Measurements from ENCODE around the gene PEX3.
A peak's percentile ranks its signal among the peaks of the same experiment; 100 is the strongest.
"Not testable (repeated sequence)": the region's sequence is repeated elsewhere in the genome, so short reads cannot be mapped to it uniquely, and the experiment has no call there.

Gene PEX3

DNA sequence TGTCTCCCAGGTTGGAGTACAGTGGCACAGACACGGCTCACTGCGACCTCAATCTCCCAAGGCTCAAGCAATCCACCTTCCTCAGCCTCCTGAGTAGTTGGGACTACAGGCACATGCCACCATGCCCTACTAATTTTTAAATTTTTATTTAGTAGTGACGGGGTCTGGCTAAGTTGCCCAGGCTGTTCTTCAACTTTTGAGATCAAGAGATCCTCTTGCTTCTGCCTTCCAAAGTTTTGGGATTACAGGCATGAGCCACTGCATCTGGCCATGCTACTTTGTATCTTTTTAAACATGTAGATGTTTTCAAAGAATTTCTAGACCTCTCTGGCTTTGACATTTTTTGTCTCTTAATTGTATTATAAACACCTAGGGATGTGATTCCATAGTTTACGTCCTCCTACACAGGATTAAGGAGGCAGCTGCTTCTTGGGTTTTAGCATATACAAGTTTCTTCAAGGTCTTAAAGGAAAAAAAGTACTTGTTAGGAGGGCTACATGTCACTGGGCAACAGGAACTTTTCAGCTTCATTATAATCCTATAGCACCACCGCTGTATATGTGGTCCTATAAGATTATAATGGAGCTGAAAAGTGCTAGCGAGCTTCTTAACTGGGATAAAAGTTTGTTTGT lies 1.4 kb upstream of the PEX3 start:
- DNase-seq (ENCODE audit: low read depth): no peak

DNA sequence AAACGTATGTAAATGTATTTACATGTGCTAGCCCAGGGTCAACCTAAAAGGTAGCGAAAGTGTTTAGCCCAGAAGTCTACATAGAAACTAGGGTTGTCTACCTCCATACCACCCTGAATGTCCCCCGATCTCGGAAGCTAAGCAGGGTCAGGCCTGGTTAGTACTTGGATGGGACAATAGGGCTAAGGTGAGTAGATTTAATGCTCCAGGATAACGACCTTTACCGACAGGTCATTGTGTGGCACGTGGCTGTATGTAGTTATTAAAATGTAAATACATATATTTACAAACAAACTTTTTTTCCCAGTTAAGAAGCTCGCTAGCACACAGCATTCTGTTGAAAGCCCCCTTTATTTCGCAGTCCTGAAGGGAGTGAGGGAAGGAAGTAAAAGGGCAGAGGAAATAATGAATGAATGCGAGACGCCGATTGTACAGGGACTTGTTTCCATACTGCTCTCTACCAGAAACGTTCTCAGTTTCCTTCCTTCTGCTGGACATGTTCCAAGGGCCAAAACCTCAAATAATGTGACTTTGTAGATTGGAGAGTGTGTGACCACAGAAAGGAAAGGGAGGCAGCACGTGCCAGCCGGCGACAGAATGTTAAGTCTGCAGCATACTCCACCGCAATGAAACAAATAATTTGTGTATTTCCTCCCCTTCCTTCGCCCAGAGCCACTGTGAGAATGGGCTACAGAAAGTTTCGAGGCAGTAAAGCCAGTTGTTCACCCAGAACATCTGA lies 722 bp upstream of the PEX3 start:
- peak; percentile 6 for DNase-seq (ENCODE audit: low read depth)

DNA sequence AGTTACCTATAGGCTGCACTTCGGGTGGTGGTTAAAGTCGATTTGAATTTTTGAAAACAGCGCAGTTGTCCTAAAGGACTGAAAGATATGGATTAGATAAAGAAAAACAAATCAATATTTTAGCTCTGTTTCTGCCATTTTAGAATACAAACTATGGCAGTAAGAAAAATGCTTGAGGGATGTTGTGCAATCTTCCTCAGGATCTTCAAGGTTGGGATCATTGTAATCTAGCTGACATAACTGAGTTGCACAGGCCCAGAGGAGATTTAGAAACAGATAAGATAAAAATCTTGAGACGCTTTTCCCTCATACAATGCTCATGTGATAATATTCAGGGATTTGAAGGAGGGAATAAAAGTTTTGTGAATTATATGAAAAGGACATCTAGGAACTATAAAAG lies 926 bp downstream of the PEX3 start:
- DNase-seq (ENCODE audit: low read depth): no peak

DNA sequence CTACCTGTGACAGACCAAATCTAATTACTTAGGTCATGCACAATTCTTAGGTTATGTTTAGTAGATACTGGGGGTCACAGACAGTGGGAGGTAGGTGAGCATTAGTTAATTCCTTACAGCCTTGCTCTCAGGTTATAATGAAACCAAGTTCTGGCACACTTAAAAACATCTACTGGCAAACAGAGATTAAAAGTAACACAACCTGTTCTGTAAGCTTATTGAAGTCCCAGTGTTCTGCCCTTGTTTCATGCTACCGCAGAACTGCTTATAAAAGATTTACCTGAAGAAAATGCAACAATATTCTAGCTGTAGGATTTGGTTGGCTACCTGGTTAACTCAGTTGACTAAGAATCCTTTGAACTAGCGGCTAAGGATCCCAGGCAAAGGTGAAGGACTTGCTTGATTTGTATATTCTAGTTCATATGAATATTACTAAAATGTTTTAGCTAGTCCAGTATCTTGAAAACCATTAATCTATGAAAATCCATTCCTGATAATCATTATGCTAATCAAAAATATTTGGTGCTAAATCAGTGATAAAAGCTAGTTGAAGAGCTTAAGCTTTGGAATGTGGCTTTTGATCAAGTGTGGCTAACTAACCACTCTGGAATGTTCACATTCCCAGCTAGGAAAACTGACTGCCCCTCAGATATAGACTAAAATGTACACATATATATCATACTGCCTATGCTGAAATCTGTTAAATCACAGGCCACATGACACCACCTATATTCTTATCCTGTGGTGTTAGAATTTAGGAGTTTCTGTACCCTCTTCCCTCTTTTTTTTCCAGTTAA lies 7.2 kb downstream of the PEX3 start:
- DNase-seq (ENCODE audit: low read depth): no peak

DNA sequence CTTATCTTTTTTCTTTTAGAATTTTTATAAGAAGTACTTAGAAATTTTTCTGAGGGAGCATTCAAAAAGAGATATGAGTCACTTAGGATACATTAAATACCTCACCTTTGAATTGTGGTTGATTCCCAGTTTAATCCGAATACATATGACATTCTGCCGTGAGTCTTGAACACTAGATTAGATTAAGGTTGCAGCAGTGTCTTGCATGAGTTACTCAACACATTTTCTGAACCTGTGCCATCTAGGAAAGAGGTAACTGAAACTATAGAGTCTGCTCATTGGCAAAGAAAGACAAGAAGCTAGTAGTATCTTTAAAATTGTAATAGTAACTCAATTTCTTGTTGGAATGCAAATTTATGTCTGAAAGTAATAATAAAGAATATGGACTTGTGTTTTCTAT lies 14.9 kb downstream of the PEX3 start:
- no peak for DNase-seq (ENCODE audit: low read depth)

DNA sequence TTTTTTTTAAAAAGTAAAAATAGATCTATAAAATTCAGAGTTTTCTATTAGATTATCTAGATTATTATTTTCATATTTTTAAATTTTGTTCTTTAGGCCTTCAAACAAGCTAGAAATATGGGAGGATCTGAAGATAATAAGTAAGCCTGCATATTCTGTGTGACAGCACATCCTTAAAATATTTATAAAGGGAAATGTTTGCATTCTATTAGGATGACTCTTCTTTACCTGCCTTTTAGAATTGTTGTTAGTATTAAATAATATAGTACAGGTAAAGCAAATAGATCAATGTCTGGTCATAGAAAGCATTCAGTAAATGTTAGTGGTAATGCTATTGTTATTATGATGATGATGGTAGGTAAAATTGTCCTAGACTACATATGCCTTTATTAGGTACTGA lies 17.4 kb downstream of the PEX3 start:
- DNase-seq (ENCODE audit: low read depth): no peak

DNA sequence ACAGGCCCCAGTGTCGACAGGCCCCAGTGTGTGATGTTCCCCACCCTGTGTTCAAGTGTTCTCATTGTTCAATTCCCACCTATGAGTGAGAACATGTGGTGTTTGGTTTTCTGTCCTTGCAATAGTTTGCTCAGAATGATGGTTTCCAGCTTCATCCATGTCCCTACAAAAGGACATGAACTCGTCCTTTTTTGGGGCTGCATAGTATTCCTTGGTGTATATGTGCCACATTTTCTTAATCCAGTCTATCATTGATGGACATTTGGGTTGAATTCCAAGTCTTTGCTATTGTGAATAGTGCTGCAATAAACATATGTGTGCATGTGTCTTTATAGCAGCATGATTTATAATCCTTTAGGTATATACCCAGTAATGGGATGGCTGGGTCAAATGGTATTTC lies 18.2 kb downstream of the PEX3 start:
- not testable (repeated sequence) for DNase-seq (ENCODE audit: low read depth)

DNA sequence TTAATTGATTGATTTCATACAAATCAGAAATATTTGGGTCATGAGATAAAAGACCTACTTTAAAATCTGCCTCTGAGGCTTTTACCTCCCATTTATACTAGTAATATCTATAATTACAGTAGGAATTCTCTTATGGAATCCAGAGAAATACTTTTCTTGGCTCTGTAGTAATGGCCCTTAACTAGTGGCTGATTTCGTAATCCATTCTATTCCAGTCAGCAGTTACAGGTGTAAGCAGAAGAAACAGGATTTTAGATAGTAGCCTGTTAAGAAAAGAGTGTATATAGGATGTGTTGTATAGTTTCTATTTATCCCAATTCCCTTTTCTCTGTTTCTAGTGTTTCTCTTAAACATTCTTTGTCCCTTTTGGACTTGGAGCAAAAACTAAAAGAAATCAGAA lies 21.2 kb downstream of the PEX3 start:
- DNase-seq (ENCODE audit: low read depth): no peak

DNA sequence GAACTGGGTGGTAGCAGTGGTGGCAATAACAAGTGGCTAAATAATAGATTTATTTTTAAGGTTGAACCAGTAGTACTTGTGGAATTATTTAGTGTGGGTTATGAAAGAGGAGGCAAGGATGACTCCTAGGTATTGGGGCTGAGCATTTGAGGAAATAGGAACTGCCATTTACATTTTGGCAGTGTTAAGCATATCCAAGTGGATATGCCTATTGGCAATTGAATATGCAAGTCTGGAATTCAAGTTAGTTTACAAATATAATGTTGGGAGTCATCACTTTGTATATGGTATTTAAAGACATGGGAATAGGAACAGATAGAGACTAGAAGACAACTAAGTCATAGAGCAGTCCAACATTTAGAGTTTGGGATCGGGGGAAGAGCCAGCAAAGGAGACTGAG lies 25.9 kb downstream of the PEX3 start:
- DNase-seq (ENCODE audit: low read depth): no peak

DNA sequence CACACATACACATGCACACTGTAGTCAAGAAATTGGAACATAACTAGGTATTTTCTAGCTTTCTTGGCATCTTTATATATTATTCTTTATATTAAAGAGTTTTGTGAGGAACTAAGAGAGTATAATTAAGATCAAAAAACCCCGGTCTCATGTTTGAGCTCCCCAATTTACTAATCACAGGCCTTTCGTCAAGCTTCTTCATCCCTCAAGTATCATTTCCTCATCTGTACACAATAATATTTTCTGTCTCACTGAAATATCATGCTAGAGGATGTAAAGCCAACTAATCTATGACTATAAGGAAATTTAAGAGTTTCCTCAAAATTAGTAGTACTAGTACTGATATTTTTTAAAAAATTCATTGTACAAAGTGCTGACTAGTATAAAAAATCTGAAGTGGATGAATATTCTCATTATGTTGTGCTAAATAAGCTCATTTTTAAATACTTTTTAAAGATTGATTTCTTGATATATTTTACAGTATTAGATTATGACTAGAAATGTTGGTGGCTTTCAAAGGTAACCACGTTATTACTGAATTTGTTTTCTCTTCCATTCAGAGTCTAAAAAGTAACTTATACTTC lies 28.0 kb downstream of the PEX3 start:
- DNase-seq (ENCODE audit: low read depth): no peak

DNA sequence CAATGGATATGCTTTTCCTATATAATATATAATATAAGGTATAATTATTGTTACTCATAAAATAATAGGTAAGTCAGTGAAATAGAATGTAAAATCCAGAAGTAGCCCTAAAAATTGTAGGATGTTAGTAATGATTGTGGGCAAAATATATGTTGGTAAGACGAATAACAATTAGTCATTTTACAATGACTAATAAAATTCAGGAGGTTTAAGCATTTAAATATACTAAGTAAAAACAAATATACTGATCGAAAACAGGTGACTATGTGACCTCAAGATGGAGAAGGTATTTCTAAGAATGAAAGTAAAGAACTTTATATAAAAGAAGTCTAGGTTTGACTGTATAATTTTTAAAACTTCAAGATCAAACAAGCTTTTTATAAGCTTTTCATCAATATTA lies 32.0 kb downstream of the PEX3 start:
- no peak for DNase-seq (ENCODE audit: low read depth)

DNA sequence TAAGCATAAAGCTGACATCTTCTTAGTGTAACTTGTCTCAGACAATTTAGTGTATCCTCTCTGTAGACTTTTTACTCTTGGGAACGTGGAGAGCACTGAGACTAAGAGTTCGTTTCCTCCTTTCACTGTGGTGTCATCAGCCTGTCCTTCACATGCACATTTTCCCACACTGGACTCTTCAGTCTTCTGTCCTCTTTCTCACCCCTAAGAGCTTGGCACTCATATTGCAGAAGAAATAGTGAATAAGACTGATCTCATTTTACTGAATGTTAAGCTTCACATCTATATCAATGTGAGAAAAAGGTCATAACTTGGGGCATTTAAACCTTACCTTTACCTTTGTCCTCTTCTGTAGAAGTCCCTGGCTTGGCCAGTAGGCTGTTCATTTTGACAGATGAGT lies 35.4 kb downstream of the PEX3 start:
- DNase-seq (ENCODE audit: low read depth): no peak

DNA sequence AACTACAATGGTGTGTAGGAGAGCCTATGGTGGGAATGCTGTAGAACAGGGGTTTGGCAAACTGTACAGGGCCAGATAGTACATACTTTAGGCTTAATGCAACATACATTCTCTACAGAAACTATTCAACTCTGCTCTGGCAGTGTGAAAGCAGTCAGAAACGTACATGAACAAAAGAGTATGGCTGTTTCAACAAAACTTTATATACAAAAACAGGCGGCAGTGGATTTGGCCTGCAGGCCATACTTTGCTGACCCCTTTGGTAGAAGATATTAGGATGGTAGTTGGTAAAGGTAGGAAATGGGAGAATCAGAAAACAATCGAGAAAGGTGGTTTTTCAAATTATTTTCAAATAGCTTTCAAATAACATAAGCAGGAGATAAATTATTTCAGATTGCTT lies 36.1 kb downstream of the PEX3 start:
- no peak for DNase-seq (ENCODE audit: low read depth)

DNA sequence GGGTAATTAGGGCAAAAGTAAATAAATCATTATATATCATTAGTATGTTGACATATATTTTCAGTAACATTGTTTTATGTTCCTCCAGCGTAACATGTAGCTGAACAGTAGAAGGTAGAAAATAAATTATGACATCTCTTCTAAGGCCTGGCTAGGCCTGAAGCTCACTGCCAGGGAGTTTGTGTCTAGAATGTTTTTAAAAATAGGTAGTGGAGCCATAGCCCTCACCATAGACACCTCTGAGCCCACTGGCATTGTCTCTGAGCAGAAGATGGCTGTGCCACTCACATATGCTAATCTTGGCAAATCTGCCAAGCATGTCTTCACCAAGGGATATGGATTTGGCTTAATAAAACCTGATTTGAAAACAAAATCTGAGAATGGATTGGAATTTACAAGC lies 39.6 kb downstream of the PEX3 start:
- DNase-seq (ENCODE audit: low read depth): no peak

DNA sequence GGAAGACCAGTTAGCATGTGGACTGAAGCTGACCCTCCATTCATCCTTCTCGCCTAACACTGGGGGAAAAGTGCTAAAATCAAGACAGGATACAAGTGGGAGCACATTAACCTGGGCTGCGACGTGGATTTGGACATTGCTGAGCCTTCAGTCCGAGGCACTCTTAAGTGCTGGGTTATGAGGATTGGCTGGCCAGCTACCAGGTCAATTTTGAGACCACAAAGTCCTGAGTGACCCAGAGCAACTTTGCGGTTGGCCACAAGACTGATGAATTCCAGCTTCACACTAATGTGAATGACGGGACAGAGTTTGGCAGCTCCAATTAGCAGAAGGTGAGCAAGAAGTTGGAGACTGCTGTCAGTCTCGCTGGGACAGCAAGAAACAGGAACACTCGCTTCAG lies 40.2 kb downstream of the PEX3 start:
- DNase-seq (ENCODE audit: low read depth): no peak

DNA sequence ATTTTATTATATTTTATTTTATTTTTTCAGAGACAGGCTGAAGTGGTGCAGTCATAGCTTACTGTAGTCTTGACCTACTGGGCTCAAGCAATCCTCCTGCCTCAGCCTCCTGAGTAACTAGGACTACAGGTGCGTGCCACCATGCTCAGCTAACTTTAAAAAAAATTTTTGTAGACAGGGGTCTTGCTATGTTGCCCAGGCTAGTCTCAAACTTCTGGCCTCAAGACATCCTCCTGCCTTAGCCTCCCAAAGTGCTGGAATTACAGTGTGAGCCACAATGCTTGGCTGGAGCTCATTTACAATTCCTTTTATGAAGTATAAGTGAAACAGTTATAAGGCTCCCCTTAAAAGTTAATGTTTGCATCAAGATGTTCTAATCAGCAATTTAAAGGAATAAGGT lies 46.4 kb downstream of the PEX3 start:
- no peak for DNase-seq (ENCODE audit: low read depth)

DNA sequence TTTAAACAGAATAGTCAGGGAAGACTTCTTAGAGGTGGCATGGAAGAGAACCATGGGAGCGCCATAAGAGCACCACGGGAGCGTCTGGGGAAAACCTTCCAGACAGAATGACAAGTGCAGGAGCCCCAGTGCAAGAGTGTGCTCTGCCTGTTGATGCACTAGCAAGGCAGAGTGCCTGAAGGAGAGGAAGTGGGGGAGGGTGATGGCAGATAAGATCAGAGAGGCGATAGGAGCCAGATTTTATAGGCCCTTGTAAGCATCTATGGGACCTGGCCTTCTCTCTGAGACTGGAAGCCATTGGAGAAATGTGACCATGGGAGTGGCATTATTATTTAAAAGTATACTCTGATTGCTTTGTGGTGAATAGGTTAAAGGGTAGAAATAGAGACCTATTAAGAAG lies 47.8 kb downstream of the PEX3 start:
- DNase-seq (ENCODE audit: low read depth): no peak

DNA sequence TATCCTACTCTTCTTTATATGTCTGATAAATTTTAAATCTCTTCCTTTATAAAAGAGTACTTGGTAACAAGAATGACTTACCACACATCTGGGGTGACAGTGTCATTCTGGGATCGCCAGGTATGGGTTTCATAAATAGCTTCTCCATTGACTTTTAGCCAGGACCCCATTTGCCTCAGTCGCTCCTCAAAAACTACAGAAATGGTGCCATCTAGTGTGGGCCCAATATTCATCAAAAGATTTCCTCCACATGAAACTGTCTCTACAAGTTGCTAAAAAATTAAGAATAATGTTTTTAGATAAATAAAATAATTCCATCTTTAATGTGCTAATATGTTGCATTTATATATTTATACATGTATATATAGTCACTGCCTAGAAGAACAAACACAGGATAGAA lies 51.2 kb downstream of the PEX3 start:
- DNase-seq (ENCODE audit: low read depth): no peak

DNA sequence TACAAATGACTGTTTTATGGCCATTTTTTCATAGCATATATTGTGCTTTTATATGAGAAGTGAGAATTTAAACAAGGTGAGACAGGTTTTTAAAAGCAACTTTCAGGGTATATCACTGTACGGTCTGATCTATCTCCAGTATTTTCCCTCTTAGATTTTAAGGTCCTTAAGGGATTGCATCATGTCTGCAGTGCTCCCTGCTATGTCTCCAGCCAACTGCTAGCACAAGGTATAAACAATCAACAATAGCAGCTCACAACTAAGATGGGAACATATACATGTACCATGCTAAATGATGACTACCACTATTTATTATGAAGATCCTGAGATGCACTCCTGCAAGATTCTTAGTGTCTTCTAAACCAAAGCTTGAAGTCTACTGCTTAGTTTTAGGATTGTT lies 53.8 kb downstream of the PEX3 start:
- no peak for DNase-seq (ENCODE audit: low read depth)

DNA sequence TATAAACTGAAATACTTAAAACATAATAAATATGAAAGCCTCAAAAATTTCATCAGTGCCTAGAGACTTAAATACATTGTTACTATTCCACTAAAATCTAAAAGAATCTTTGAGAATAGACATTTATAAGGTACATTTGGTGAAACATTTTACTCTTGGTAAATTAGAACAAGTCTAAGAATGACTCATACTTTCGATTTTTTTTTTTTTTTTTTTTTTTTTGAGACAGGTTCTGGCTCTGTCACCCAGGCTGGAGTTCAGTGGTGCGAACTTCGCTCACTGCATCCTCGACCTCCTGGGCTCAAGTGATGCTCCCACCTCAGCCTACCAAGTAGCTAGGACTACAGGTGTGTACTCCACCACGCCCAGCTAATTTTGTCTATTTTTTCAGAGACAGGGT lies 54.5 kb downstream of the PEX3 start:
- no peak for DNase-seq (ENCODE audit: low read depth)

DNA sequence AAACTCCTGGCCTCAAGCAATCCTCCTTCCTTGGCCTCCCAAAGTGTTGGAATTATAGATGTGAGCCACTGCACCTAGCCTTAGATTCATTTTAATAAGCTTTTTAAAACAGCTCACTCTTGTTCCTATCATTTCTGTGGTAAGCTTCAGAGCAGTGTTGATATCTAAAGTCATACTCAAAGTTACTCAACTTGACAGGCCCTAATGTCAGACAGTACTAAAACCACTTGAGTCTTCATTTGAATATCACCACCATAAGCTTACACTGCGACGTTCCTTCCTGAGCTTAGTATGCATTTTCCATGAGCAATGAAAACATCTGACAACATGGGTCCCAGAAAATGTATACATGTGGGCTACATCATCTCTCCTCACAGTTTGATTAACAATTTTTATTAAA lies 54.9 kb downstream of the PEX3 start:
- DNase-seq (ENCODE audit: low read depth): no peak

DNA sequence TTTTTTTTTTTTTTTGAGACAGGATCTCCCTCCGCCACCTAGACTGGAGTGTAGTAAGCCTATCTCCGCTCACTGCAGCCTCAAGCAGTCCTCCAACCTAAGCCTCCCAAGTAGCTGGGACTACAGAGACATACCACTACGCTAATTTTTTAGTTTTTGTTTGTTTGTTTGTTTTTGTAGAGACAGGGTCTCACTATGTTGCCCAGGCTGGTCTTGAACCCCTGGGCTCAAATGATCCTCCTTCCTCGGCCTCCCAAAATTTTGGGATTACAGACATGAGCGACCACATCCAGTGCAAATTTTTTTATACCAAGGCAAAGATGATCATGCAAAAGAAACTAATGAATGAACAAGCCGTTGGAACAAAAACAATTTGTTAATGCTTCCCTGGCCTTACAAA lies 55.6 kb downstream of the PEX3 start:
- no peak for DNase-seq (ENCODE audit: low read depth)

DNA sequence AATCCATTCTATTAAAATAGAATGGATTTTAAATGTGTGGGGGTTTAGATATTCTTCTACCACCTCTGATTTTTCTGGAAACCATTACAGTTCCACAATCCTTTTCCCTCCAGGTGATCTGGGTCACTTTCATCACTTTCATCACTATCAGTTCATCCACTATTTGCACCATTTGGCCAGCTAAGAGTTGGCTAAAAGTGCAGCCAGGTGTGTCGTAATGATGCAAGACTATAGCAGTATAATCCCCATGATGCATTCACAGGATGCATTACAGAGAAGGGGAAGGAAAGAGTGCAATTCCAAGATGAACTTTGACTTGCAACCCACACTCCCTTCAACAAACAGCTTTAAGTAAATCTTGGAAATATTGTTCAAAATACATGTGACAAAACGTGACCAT lies 56.0 kb downstream of the PEX3 start:
- no peak for DNase-seq (ENCODE audit: low read depth)
